Natural killer cell treated with Interleukin-12 subunit alpha and Interleukin-12 subunit beta and Interleukin-15 and Interleukin-18, amount 100 ng/mL, for 72 hours (primary cell): Measurements from ENCODE around the gene RASIP1. TPM values are rescaled to one million over a fixed set of nuclear protein-coding genes. Genes with fewer than 3 reads are reported as not detected.

Experiments
- ATAC-seq, 2 donors: fragments of 150-1000 bp; cut with Tn5 transposase in 1 of 2; sonication (Bioruptor Pico), chemical (Tn5 transposase) in 1 of 2; 2 replicates each; pipeline ENCODE4 v1.10.0; 2021
- DNase-seq: peaks from one replicate; pipeline ENCODE4 v3.0.0; 2022; ENCODE audit warnings: low spot score
- H3K27ac Mint-ChIP-seq, 2 donors: 1 replicate in 1 of 2; 2 replicates in 1 of 2; pipeline ENCODE4 v1.8.0; 2022; ENCODE audit warnings: mixed read lengths in 2 of 2, mild to moderate bottlenecking in 1 of 2, moderate library complexity in 1 of 2
- H3K27me3 Mint-ChIP-seq, 2 donors: 1 replicate in 1 of 2; 2 replicates in 1 of 2; pipeline ENCODE4 v1.8.0; 2022; ENCODE audit warnings: mixed read lengths in 2 of 2
- H3K36me3 Mint-ChIP-seq: one replicate; pipeline ENCODE4 v1.8.0; 2022; ENCODE audit warnings: mixed read lengths
- H3K4me1 Mint-ChIP-seq, 2 donors: 1 replicate in 1 of 2; 2 replicates in 1 of 2; pipeline ENCODE4 v1.8.0; 2022; ENCODE audit warnings: low read depth in 2 of 2, mixed read lengths in 2 of 2, mild to moderate bottlenecking in 1 of 2
- H3K4me3 Mint-ChIP-seq: one replicate; pipeline ENCODE4 v1.8.0; 2022; ENCODE audit warnings: mixed read lengths
- H3K9me3 Mint-ChIP-seq: 2 replicates; pipeline ENCODE4 v1.8.0; 2022; ENCODE audit warnings: mixed read lengths
- total RNA-seq, 2 donors: library from RNA; stranded (reverse); gene quantifications; one replicate each; pipeline ENCODE4 v1.2.3, GENCODE V29; 2022

RASIP1 gene
- total RNA-seq, 2 donors from 2014 or later, result 0.12 to 0.95 TPM

DNA sequence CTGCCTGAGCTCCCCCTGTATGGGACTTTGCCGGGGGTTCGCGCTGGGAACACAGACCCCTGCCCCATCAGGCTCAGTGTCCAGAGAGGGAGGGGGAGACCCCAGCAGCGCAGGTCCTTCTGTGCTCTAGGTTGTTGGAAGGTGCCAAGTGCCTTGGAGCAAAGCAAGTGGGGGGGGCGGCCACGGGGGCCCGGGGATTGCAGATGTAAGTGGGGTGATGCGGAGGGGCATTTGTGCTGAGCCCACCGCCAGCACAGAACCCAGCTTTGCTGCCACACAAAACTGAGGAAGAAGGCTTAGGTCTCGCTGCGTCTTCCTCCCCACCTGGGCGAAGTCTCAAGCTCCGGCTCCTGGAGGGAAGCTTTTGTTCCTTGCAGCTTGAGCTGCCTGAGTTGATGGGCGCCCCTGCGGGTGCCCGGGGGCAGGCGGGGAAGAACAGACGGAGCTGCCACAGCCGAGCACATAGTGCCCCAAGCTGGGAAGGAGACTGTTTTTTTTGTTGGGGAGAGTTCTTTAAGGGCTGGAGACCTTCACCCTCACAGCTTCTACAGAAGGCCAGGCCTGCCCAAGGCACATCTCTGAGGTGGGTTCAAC, 66.1 kb downstream of the RASIP1 start:
- Mint-ChIP-seq H3K4me1 (peaks cover 7 to 10% of the 10 kb centered on the region in 2 donors), H3K36me3 (no peaks in the 10 kb centered on the region), H3K4me3 (no peak overlapping the region), H3K27me3 (no peaks in the 10 kb centered on the region), H3K9me3 (no peaks in the 10 kb centered on the region), H3K27ac (no peak overlapping the region)
- ATAC-seq, result no peak
- no peak for DNase-seq

DNA sequence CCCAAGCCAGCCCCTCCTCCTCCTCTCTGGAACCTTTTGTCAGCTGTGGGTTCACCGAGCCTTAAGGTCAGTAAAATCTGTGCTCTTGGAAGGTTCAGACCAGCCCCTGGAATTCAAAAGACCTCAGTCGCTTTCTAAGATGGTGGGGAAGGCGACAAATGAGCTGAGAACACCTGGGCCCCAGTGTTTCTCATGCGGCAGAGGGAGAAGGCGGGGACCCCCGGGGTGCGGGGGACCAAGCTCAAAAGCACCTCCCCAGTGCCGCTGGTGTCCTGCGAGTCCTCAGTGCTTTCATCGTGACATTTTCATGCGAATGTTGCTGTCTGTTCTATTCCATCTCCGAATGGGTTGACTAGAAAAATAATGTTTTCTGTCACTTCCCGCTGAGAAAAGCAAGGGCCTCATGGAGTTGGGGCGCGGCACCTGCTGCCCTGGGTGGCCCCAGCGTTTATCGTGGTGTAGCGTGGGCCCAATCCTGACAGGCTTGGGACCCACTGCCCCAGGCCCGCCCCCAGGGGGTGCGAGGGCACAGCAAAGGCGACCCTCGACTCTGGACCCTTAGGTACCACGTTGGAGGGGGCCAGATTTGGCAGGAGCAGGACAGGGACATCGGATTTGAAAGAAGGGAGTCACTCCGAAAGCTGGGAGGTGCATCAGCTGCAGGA, 66.8 kb downstream of the RASIP1 start:
- H3K36me3 Mint-ChIP-seq, result no peaks in the 10 kb centered on the region
- no peaks in the 10 kb centered on the region for H3K27me3 Mint-ChIP-seq
- no peak overlapping the region for H3K4me3 Mint-ChIP-seq
- DNase-seq (no peak), ATAC-seq (no peak)
- no peaks in the 10 kb centered on the region for H3K9me3 Mint-ChIP-seq
- H3K4me1 Mint-ChIP-seq, result peaks cover 7 to 14% of the 10 kb centered on the region in 2 donors
- no peak overlapping the region for H3K27ac Mint-ChIP-seq

DNA sequence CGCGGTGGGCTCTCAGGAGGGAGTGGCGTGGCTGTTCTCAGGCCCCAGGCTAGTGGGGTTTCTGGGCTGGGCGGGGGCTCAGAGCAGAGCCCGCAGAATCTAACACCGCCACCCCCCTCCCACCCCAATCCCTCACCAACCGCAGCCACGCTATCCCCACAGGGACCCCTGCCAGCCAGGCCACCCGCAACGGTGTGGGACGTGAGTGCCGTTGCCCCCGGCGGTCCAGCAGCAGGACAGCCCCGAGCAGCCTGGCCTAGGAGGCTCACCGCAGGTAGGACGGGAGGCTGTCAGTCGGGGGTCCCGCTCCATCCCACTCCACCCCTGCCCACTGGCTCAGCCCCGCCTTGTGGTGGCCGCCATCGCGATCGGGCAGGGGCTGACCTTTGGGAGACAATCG, 67.4 kb downstream of the RASIP1 start, which contains the start of gene NTN5:
Gene NTN5 (minus strand): TSS at position 24 of the 400 bp plus-strand sequence. CDS start 2,031 bp downstream, outside the sequence.
- Mint-ChIP-seq H3K36me3 (no peaks in the 10 kb centered on the region), H3K27me3 (no peaks in the 10 kb centered on the region), H3K4me1 (peaks cover 7 to 14% of the 10 kb centered on the region in 2 donors), H3K4me3 (no peak within 1 kb of the TSS), H3K9me3 (no peaks in the 10 kb centered on the region), H3K27ac (no peak within 1 kb of the TSS)
- ATAC-seq, result no peak
- no peak for DNase-seq

- H3K4me1 Mint-ChIP-seq, result peaks cover 7 to 14% of the 10 kb centered on the region in 2 donors
- no peaks in the 10 kb centered on the region for H3K36me3 Mint-ChIP-seq
- no peaks in the 10 kb centered on the region for H3K9me3 Mint-ChIP-seq
- no peak for DNase-seq
- no peak for ATAC-seq
- H3K27me3 Mint-ChIP-seq, result no peaks in the 10 kb centered on the region
- no peak overlapping the region for H3K4me3 Mint-ChIP-seq
- no peak overlapping the region for H3K27ac Mint-ChIP-seq
These were observed 68.9 kb downstream of the RASIP1 start for GRCh38 chr19:48671446-48671995.

DNA sequence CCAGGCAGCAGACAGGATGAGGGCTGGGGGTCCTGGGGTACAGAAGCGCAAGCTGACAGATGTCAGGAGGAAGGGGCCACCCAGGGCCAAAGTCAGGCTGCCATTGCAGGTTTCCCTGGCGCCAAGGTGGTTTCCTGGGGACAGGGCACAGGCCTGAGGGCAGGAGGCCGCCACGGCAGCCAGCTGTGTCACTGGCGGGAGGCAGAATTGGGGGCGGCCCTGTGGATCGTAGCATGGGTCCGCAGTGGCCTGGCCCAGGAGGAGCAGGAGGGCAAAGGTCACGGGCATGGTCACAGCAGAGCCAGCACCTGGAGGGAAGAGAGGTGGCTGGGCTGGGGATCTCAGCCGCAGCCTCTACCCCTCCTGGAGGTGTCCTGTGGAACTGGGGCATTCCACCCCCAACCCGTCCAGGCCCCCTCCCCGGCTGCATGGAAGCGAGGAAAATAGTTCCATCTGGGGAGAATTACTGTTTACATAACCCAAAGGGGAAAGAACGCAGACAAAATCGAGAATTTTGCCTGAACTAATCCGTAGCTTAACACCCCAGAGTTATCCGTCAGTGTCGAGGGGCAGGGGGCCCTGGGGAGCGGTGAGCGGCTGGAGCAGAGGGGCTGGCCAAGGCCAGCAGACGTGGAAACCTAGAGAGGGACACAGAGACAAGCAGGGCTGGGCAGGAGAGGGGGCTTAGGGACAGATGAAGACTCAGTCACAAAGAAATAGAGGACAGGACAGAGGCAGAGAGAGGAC, 69.5 kb downstream of the RASIP1 start:
- Mint-ChIP-seq H3K27me3 (no peaks in the 10 kb centered on the region), H3K4me3 (no peak overlapping the region), H3K27ac (no peak overlapping the region), H3K9me3 (no peaks in the 10 kb centered on the region), H3K4me1 (peaks cover 7 to 14% of the 10 kb centered on the region in 2 donors), H3K36me3 (no peaks in the 10 kb centered on the region)
- ATAC-seq (no peak), DNase-seq (no peak)

Other genes with a start within 250 kb of the RASIP1 start
- 1 to 10 TPM in 1 of 2 donors, under 1 TPM in 1; 0.40 to 1.3 TPM for gene LMTK3, start 228.8 kb downstream of the RASIP1 start, total RNA-seq
- not detected for gene SULT2B1, start 188.4 kb downstream of the RASIP1 start, total RNA-seq
- gene SPACA4, start 133.9 kb downstream of the RASIP1 start, total RNA-seq, result not detected
- 10 to 100 TPM in 1 of 2 donors, 1 to 10 TPM in 1; 3.5 to 13.7 TPM for gene FAM83E, start 125.5 kb downstream of the RASIP1 start, total RNA-seq
- 1,000 to 10,000 TPM; 1,029 to 1,552 TPM for gene RPL18, start 121.4 kb downstream of the RASIP1 start, total RNA-seq
- gene SPHK2, start 121.1 kb downstream of the RASIP1 start, total RNA-seq, result 10 to 100 TPM; 37.9 to 71.4 TPM
- gene DBP, start 103.2 kb downstream of the RASIP1 start, total RNA-seq, result 1 to 10 TPM; 3.8 to 3.9 TPM
- 1 to 10 TPM; 4.7 to 4.9 TPM for gene CA11, start 94.4 kb downstream of the RASIP1 start, total RNA-seq
- gene NTN5, start 67.6 kb downstream of the RASIP1 start, total RNA-seq, result under 1 TPM; 0.21 to 0.28 TPM
- not detected for gene FUT2, start 44.6 kb downstream of the RASIP1 start, total RNA-seq
- 1 to 10 TPM; 1.0 to 1.2 TPM for gene MAMSTR, start 20.9 kb downstream of the RASIP1 start, total RNA-seq
- gene IZUMO1, start 6.3 kb upstream of the RASIP1 start, total RNA-seq, result not detected
- gene FUT1, start 12.0 kb upstream of the RASIP1 start, total RNA-seq, result under 1 TPM in 1 of 2 donors, not detected in 1; 0.21 TPM
- not detected for gene FGF21, start 14.9 kb upstream of the RASIP1 start, total RNA-seq
- gene BCAT2, start 70.4 kb upstream of the RASIP1 start, total RNA-seq, result 10 to 100 TPM; 31.7 to 40.4 TPM
- gene HSD17B14, start 95.9 kb upstream of the RASIP1 start, total RNA-seq, result under 1 TPM in 1 of 2 donors, not detected in 1; 0.26 TPM
- gene PLEKHA4, start 128.0 kb upstream of the RASIP1 start, total RNA-seq, result 1 to 10 TPM; 3.8 to 5.4 TPM
- gene PPP1R15A, start 131.8 kb upstream of the RASIP1 start, total RNA-seq, result 100 to 1,000 TPM in 1 of 2 donors, 10 to 100 TPM in 1; 74.1 to 111 TPM
- gene TULP2, start 158.1 kb upstream of the RASIP1 start, total RNA-seq, result not detected
- gene NUCB1, start 159.7 kb upstream of the RASIP1 start, total RNA-seq, result 100 to 1,000 TPM; 213 to 270 TPM
- gene DHDH, start 193.1 kb upstream of the RASIP1 start, total RNA-seq, result under 1 TPM in 1 of 2 donors, not detected in 1; 0.43 TPM
- gene BAX, start 214.3 kb upstream of the RASIP1 start, total RNA-seq, result 100 to 1,000 TPM; 203 to 305 TPM
- gene FTL, start 224.7 kb upstream of the RASIP1 start, total RNA-seq, result 1,000 to 10,000 TPM; 1,643 to 2,467 TPM